GM18520 (cell line): ENCODE results near the gene PRKG2.
"Not testable (repeated sequence)": the region's sequence is repeated elsewhere in the genome, so short reads cannot be mapped to it uniquely, and the experiment has no call there.

ENCODE experiments used
- ATAC-seq: cut with Tn5 transposase; IDR thresholded peaks from one replicate; pipeline ENCODE4 v1.9.1; 2021; ENCODE audit not compliant: unreplicated experiment

Gene PRKG2, protein sequence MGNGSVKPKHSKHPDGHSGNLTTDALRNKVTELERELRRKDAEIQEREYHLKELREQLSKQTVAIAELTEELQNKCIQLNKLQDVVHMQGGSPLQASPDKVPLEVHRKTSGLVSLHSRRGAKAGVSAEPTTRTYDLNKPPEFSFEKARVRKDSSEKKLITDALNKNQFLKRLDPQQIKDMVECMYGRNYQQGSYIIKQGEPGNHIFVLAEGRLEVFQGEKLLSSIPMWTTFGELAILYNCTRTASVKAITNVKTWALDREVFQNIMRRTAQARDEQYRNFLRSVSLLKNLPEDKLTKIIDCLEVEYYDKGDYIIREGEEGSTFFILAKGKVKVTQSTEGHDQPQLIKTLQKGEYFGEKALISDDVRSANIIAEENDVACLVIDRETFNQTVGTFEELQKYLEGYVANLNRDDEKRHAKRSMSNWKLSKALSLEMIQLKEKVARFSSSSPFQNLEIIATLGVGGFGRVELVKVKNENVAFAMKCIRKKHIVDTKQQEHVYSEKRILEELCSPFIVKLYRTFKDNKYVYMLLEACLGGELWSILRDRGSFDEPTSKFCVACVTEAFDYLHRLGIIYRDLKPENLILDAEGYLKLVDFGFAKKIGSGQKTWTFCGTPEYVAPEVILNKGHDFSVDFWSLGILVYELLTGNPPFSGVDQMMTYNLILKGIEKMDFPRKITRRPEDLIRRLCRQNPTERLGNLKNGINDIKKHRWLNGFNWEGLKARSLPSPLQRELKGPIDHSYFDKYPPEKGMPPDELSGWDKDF

DNA sequence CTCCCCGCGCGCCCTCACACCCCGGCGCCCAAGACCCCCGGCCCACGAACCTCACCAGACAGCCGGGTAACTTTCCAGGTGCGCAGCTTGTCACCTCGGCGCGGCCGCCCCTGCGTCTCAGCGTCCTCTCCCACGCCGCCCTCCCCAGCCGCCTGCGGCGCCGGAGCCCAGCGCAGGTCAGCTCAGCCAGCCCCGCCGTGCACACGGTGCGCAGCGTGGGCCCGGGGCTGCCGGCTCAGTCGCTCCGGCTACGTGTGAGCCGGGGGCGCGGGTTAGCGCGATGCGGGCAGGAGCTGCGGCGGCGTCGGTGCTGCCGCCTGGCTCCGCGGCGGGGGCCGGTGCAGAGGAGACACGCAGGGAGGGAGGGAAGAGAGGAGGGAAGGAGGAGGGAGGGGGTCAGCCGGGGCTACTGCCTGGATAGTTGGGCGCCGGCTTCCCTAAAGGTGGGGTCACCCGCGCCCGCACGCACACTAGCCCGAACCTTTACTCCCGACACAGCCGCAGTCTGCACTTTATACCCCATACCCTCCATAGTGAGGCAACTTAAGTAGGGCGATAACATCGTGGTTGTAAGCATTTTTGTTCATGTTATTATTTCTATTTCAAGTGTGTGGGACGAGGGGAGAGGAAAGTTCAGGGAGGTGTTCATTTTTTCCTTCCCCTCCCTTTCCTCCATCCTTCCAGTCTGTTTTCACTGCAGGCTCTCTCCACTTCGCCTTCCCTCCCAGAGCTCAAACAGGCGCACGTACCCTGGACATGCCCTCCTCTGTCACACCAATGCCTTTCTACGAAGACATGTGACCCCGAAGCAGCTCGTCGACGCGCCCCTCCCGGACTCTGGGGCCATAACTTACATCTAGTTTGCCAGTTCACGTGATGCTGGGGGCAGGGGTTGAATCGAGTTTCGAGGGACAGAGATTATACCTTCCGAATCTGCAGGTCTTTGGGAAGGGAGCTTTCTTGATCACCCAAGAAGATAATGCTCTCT lies at the start of gene PRKG2:
PRKG2 (minus strand) TSS at position 342 of the 988 bp plus-strand sequence. CDS start 10,175 bp downstream, outside the sequence.
- ATAC-seq: no peak

DNA sequence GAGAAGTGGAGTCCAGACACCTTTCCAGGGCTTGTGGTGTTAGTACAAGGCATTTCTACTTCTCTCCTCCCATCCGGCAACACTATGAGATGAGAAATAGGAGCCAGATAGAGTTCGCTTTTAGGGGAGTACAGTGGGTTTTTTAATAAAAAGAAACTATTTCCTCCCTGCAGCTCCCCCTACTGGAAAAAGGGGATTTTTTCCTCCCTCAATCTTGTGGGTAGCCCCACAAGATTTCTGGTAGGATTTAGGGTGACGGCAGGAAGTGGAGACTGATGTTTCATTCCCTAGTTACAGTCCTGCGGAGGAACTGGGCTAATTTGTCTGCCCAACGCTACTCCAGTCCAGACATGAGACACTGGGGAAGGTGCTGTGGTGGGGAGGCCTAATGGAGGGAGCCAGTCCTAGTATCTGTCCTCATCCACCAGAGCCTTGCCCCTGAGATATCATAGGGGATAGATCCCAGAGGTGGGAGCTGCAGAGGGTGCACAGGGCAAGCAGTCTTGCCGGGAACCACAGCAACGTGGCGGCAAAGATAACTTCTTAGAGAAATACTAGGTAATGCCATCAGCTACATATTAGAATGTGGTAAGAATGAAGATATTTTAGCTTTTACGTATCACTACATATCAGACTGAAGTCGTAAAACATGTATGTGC lies 45.5 kb upstream of the PRKG2 start:
- ATAC-seq: no peak

GRCh38 chr4:81258841-81259550 lies 44.0 kb upstream of the PRKG2 start:
- ATAC-seq: no peak

DNA sequence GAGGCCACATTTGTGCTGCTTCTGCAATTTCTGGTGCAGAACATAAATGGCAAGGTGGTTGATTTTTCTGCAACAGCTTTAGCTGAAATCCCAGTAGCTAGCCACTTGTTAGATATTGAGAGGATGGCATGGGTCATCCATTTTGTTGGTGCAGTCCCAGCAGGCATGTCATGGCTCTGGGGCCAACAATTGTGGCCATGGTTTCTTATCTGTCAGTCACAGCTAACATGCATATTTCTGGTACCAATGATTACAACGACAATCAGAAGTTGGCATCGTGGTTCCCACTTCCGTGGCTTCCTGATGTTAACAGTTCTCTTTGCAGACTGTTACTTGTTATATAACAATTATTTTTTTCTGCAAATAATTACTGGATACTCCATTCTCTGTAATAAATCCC lies 42.8 kb upstream of the PRKG2 start:
- ATAC-seq: no peak

DNA sequence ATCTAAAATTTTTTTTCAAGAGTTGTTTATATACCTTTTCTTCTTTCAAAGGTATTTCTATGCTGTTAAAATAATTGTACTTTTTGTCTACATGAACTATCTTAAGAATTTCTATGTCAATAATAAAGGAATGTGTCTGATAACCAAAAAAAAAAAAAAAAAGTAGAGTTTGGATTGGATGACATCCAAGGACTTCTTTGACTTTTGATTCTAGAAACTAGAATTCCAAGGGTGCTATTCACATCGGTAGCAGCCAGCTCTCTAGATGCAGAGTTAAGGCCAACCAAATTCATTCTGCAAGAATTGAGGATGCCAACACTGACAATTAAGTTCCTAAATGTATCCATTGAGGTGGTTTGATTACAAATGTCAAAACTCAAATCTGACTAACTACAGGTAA lies 42.0 kb upstream of the PRKG2 start:
- ATAC-seq: no peak

GRCh38 chr4:81256059-81256970 lies 41.3 kb upstream of the PRKG2 start:
- no peak for ATAC-seq

DNA sequence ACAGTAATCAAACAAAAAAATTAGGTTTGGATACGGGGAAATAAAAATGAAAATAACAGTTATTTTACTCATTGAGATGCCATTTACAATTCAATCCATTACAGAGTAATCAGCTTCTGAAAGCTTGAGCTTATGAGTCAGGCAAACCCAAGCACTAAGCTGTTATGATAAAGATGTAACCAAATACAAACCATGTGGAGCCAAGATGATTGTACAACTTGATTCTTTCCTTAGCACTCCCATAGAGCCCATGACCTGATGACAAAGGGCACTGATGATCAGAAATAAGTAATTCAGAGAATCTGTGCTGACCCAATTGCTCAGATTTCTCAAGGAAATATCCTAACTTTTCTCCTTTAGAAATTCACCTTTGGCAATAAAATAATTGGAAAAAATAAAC lies 40.5 kb upstream of the PRKG2 start:
- ATAC-seq: no peak

GRCh38 chr4:81250430-81250829 lies 35.4 kb upstream of the PRKG2 start:
- no peak for ATAC-seq

DNA sequence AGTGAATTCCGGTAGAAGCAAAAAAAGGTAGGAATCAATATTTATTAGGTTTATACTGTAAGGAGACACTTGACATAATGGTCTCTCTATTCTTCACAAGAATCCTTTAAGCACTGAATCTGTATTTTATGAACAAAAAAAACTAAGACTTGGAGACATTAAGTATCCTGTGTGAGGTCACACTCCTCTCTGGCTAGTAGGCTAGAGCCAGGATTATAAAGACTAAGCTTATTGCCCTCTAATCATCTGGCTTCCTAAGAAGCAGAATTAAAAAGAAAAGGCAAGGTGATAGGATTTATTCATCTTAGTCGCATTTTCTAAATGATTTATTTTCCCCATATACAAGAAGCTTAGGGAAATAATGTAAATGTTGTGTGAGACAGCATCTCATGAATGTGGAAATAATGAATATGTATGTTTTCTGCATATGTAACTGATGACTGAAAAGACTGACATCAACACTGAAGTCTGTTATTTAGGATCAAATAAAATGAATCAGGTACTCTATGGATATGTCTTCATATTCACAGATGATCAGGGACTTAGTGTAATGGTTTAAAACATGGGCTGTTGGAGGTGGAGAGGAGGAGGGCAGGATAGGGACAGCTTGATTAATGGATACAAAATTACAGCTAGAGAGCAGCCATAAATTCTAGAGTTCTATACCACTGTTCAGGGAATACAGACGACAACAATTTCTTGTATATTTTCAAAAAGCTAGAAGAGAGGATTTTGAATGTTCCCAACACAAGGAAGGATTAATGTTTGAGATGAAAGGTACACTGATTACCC lies 30.4 kb upstream of the PRKG2 start:
- no peak for ATAC-seq

- ATAC-seq: no peak
Observed at GRCh38 chr4:81237791-81238190, 22.8 kb upstream of the PRKG2 start.

DNA sequence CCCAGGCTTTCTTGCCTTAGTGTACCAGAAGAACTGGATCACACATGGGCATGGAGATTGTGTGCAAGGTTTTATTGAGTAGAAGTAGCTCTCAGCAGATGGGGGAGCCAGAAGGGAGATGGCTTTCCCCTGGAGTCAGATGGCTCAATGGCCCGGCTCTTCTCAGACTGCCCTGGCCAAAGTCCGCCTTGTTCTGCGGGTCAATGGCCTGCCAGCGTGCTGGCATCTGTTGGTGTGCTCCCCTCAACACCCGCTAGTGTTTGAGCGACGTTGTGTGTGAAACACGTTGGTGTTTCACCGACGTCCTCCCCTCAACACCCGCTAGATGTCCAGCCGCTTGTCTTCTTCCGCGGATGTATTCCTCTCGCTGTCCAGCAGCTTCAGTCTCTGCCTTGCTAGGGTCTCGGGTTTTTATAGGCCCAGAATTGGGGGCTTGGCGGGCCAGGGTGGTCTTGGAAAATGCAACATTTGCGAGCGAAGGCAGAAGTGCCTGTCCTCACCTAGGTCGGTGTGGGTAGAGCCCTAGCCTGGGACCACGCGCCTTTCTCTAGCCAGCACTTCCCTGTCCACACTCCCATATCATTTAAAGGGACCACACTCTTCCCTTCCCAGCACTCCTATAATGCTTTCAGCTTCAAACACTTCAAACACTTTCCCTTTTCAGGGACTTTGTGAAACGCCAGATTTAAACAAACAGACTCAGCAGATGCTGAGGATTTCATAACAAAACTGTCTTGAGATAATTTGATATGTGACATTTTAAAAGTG lies 21.1 kb upstream of the PRKG2 start:
- no peak for ATAC-seq

GRCh38 chr4:81227968-81228367 lies 12.9 kb upstream of the PRKG2 start:
- ATAC-seq: no peak

- ATAC-seq: no peak
Observed at GRCh38 chr4:81227138-81227537, 12.1 kb upstream of the PRKG2 start.

DNA sequence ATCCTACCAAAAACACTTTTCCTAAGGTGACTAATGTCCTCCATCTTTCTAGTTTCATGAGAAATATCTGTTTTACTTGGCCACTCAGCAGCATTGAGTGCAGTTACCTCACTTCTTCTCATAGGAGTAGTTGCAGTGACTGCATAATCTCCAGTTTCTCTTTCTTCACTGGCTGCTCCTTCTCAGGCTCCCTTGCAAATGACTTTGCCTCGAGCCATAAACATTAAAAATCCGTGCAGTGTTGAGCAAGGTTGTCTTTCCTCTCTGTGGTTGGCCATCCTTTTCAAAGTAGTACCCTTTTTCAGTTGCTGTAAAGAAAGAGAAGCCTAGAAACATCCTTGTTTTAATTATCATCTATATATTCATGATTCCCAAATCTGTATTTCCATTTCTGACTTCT lies 10.2 kb upstream of the PRKG2 start:
- no peak for ATAC-seq

DNA sequence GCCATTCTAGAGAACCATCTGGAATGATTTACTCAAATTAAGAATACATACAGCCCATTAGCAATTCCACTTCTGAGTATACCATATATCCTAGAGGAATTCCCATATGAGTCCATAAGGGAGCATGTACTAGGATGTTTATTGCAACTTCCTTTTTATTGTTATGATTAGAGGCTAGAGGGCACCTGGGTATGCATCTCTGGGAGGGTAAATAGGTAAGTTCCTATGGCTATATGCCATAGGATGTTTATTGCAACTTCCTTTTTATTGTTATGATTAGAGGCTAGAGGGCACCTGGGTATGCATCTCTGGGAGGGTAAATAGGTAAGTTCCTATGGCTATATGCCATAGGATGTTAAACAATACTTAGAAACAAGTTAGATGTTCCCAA lies 7.1 kb upstream of the PRKG2 start:
- ATAC-seq: not testable (repeated sequence)

GRCh38 chr4:81221303-81222081 lies 6.5 kb upstream of the PRKG2 start:
- no peak for ATAC-seq

- no peak for ATAC-seq
Observed at GRCh38 chr4:81220271-81220670, 5.2 kb upstream of the PRKG2 start.
